Upper lobe of left lung (tissue), 4 donors: ENCODE measurements around the gene MFSD2B.

Experiments
- EP300 ChIP-seq, 4 donors: sonication (generic); formaldehyde crosslinking; IDR thresholded peaks; one replicate each; pipeline ENCODE4 v1.5.1; 2017; ENCODE audit warnings: antibody characterized with exemption in 4 of 4, control low read depth in 2 of 4
- POLR2A ChIP-seq, 4 donors: fragments of 450-650 bp; IDR thresholded peaks; one replicate each; pipeline ENCODE4 v1.5.1; 2016 to 2017; ENCODE audit warnings: antibody characterized with exemption in 4 of 4, mild to moderate bottlenecking in 2 of 4

GRCh38 chr2:24018241-24018640, 8.4 kb downstream of the MFSD2B start:
- no peak for TF ChIP-seq EP300 (IDR thresholded peaks at IDR 0.05)
- no peak for TF ChIP-seq POLR2A (IDR thresholded peaks at IDR 0.05)
